Measurements from ENCODE around the gene SPHK1. TPM values are rescaled to one million over a fixed set of nuclear protein-coding genes. Genes with fewer than 3 reads are reported as not detected.

SPHK1 gene
- total RNA-seq, 2 experiments from 2014 or later: 9.0 to 9.2 TPM

DNA sequence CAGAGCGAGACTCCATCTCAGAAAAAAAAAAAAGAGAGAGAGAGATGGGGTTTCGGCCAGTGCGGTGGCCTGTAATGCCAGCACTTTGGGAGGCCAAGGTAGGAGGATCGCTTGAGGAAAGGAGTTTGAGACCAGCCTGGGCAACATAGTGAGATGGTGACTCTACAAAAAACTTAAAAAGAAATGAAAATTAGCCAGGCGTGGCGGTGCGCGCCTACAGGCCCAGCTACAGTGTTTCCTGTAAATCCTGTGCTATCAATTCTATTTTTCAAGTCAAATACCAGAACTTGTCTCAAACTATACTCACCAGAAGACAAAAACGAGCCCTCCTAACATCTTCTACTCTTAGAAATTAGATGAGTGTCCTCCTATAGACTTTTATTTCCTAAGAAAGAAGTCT lies 49.3 kb downstream of the SPHK1 start:
- H3K4me1 Mint-ChIP-seq (ENCODE audit: low read depth): peaks cover 2% of the 10 kb centered on the region
- no peaks in the 10 kb centered on the region for H3K9me3 Mint-ChIP-seq
- CTCF ChIA-PET: no interaction called here
- intact Hi-C loops (cut with micrococcal nuclease): no loop called here
- H3K36me3 Mint-ChIP-seq (ENCODE audit: low read depth): peaks cover 2% of the 10 kb centered on the region
- H3K27ac Mint-ChIP-seq: no peak overlapping the region
- no peaks in the 10 kb centered on the region for H3K27me3 Mint-ChIP-seq (ENCODE audit: low read depth)
- H3K4me3 Mint-ChIP-seq: no peak overlapping the region
- no peak for DNase-seq

DNA sequence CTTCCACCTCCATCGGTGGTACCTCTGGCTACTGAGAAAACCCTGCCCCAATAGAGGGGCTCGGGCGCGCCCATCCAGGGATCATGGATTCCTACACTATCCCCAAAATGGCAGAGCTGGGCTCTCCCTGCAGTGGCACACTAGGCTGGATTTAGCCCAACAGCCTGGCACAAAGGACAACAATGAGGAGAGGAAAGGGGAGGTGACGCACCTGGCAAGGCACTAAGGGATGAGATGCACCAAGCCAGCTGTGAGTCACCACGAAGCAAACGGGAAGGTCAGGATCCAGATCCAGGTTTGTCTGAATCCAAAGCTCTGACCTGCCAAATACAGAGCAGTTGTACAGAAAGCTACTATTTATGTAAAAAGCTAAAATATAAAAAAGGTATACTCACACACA lies 50.5 kb downstream of the SPHK1 start:
- intact Hi-C loops (cut with micrococcal nuclease): no loop called here
- Mint-ChIP-seq H3K36me3 (ENCODE audit: low read depth) (peaks cover 2% of the 10 kb centered on the region), H3K27me3 (ENCODE audit: low read depth) (no peaks in the 10 kb centered on the region), H3K4me3 (no peak overlapping the region), H3K4me1 (ENCODE audit: low read depth) (peaks cover 7% of the 10 kb centered on the region), H3K9me3 (no peaks in the 10 kb centered on the region), H3K27ac (no peak overlapping the region)
- CTCF ChIA-PET: interaction anchor here (0.7 to 1.7 kb wide), 9 partner anchors 8 to 50 kb away, joined by 3 to 6 read pairs (median 5); partner anchors contain the start of genes AANAT and SPHK1
- DNase-seq: no peak

- CTCF ChIA-PET: interaction anchor here (1.1 to 1.7 kb wide), 8 partner anchors 9 to 87 kb away, joined by 3 to 6 read pairs (median 4); partner anchors contain the start of genes AANAT and SPHK1
- intact Hi-C loops (cut with micrococcal nuclease): no loop called here
- Mint-ChIP-seq H3K4me1 (ENCODE audit: low read depth) (peaks cover 7% of the 10 kb centered on the region), H3K36me3 (ENCODE audit: low read depth) (peaks cover 2% of the 10 kb centered on the region), H3K9me3 (no peaks in the 10 kb centered on the region), H3K27ac (no peak overlapping the region), H3K4me3 (no peak overlapping the region), H3K27me3 (ENCODE audit: low read depth) (no peaks in the 10 kb centered on the region)
- DNase-seq: no peak
Observed at GRCh38 chr17:76435751-76436150, 51.3 kb downstream of the SPHK1 start.

Other genes starting within 250 kb of the SPHK1 start
- under 1 TPM; 0.60 to 0.84 TPM for gene FOXJ1, start 243.4 kb upstream of the SPHK1 start, total RNA-seq
- gene RNF157, start 144.1 kb upstream of the SPHK1 start, total RNA-seq: 10 to 100 TPM; 38.1 to 45.3 TPM
- gene UBALD2, start 119.3 kb upstream of the SPHK1 start, total RNA-seq: 100 to 1,000 TPM; 467 to 472 TPM
- under 1 TPM; 0.52 TPM for gene QRICH2, start 76.3 kb upstream of the SPHK1 start, total RNA-seq
- gene PRPSAP1, start 30.7 kb upstream of the SPHK1 start, total RNA-seq: 10 to 100 TPM; 30.1 to 33.3 TPM
- 10 to 100 TPM; 18.8 TPM for gene UBE2O, start 68.5 kb downstream of the SPHK1 start, total RNA-seq
- gene AANAT, start 83.0 kb downstream of the SPHK1 start, total RNA-seq: not detected
- 10 to 100 TPM; 13.3 to 13.4 TPM for gene RHBDF2, start 116.8 kb downstream of the SPHK1 start, total RNA-seq
- not detected for gene CYGB, start 153.1 kb downstream of the SPHK1 start, total RNA-seq
- gene PRCD, start 155.4 kb downstream of the SPHK1 start, total RNA-seq: not detected
- gene ST6GALNAC2, start 201.3 kb downstream of the SPHK1 start, total RNA-seq: not detected

Data from activated naive CD4-positive, alpha-beta T cell treated with anti-CD3 and anti-CD28 coated beads for 36 hours (primary cell).